Neural cell (in vitro differentiated cells): ENCODE measurements around the gene PHACTR3. TPM values are rescaled to one million over a fixed set of nuclear protein-coding genes. Genes with fewer than 3 reads are reported as not detected.

Experiments used
- H2AFZ ChIP-seq: fragments of 200-600, 300-800 bp; sonication (generic), shearing (Covaris generic); 2 replicates; pipeline ENCODE4 v1.6.0; 2014; ENCODE audit warnings: low read depth, mild to moderate bottlenecking, antibody characterized with exemption, low read length, moderate library complexity
- H3F3A ChIP-seq: fragments of 200-600 bp; shearing (Covaris generic); 2 replicates; pipeline ENCODE4 v1.6.1; 2016; ENCODE audit warnings: mild to moderate bottlenecking, moderate library complexity, mixed read lengths, antibody characterized with exemption, low read length; ENCODE audit not compliant: insufficient read depth, poor library complexity, severe bottlenecking
- H3K27ac ChIP-seq: fragments of 200-600, 300-800 bp; sonication (generic), shearing (Covaris generic); 2 replicates; pipeline ENCODE4 v1.5.1; 2014; ENCODE audit warnings: mild to moderate bottlenecking, low read length, moderate library complexity
- H3K27me3 ChIP-seq: fragments of 300-800, 200-600 bp; sonication (generic), shearing (Covaris generic); 2 replicates; pipeline ENCODE4 v1.6.0; 2014; ENCODE audit warnings: mild to moderate bottlenecking, low read depth, low read length, moderate library complexity; ENCODE audit not compliant: insufficient read depth
- H3K36me3 ChIP-seq: fragments of 300-800, 200-600 bp; sonication (generic), shearing (Covaris generic); 2 replicates; pipeline ENCODE4 v1.5.1; 2014; ENCODE audit warnings: mild to moderate bottlenecking, antibody characterized with exemption, low read length, moderate library complexity; ENCODE audit not compliant: insufficient read depth
- H3K4me2 ChIP-seq: fragments of 300-800, 200-600 bp; sonication (generic), shearing (Covaris generic); 2 replicates; pipeline ENCODE4 v1.6.0; 2014; ENCODE audit warnings: mild to moderate bottlenecking, low read length
- H3K4me3 ChIP-seq: fragments of 300-800, 200-600 bp; sonication (generic), shearing (Covaris generic); 2 replicates; pipeline ENCODE4 v1.5.1; 2014; ENCODE audit warnings: mild to moderate bottlenecking, low read length, moderate library complexity
- H3K79me2 ChIP-seq: fragments of 200-600 bp; shearing (Covaris generic); replicated peaks from 2 replicates; pipeline ENCODE4 v1.6.0; 2014; ENCODE audit warnings: mild to moderate bottlenecking, low read length, moderate library complexity; ENCODE audit not compliant: insufficient read depth
- H3K9ac ChIP-seq: fragments of 300-800, 200-600 bp; sonication (generic), shearing (Covaris generic); 2 replicates; pipeline ENCODE4 v1.6.1; 2016; ENCODE audit warnings: mild to moderate bottlenecking, low read length, mixed read lengths
- H3K9me2 ChIP-seq: fragments of 200-600 bp; shearing (Covaris generic); 2 replicates; pipeline ENCODE4 v1.6.1; 2016; ENCODE audit warnings: mild to moderate bottlenecking, low read length, mixed read lengths; ENCODE audit not compliant: insufficient read depth
- H3K9me3 ChIP-seq: fragments of 200-600, 300-800 bp; sonication (generic), shearing (Covaris generic); 2 replicates; pipeline ENCODE4 v1.6.1; 2016; ENCODE audit warnings: mild to moderate bottlenecking, mixed run types, low read length, moderate library complexity, mixed read lengths
- H4K20me1 ChIP-seq: fragments of 200-600 bp; shearing (Covaris generic); 2 replicates; pipeline ENCODE4 v1.6.1; 2016; ENCODE audit warnings: mild to moderate bottlenecking, mixed run types; ENCODE audit not compliant: insufficient read depth
- CTCF ChIP-seq: fragments of 450-650 bp; IDR thresholded peaks from 2 replicates; pipeline ENCODE4 v1.5.1; 2014; ENCODE audit warnings: antibody characterized with exemption, mild to moderate bottlenecking, moderate library complexity; ENCODE audit not compliant: poor library complexity, severe bottlenecking
- EP300 ChIP-seq: fragments of 450-650 bp; conservative IDR thresholded peaks from 2 replicates; pipeline ENCODE4 v1.6.1; 2014; ENCODE audit warnings: antibody characterized with exemption, mild to moderate bottlenecking, moderate library complexity; ENCODE audit not compliant: poor library complexity, severe bottlenecking
- EZH2 ChIP-seq: fragments of 200-600, 300-800 bp; shearing (Covaris generic), sonication (generic); IDR thresholded peaks from 2 replicates; pipeline ENCODE4 v1.6.1; 2014; ENCODE audit warnings: antibody characterized with exemption, low read length, borderline replicate concordance, mild to moderate bottlenecking; ENCODE audit not compliant: insufficient read depth, poor library complexity, severe bottlenecking
- MXI1 ChIP-seq: fragments of 450-650 bp; conservative IDR thresholded peaks from 2 replicates; pipeline ENCODE4 v1.6.1; 2014; ENCODE audit warnings: antibody characterized with exemption, mild to moderate bottlenecking; ENCODE audit not compliant: poor library complexity, severe bottlenecking
- POLR2AphosphoS5 ChIP-seq: IDR thresholded peaks from 2 replicates; pipeline ENCODE4 v1.6.1; 2012
- RAD21 ChIP-seq: fragments of 450-650 bp; conservative IDR thresholded peaks from 2 replicates; pipeline ENCODE4 v1.6.1; 2014; ENCODE audit warnings: antibody characterized with exemption, mild to moderate bottlenecking, moderate library complexity
- REST ChIP-seq: IDR thresholded peaks from 2 replicates; pipeline ENCODE4 v1.6.1; 2012; ENCODE audit warnings: borderline replicate concordance
- SMC3 ChIP-seq: fragments of 450-650 bp; conservative IDR thresholded peaks from 2 replicates; pipeline ENCODE4 v1.6.1; 2014; ENCODE audit warnings: antibody characterized with exemption, mild to moderate bottlenecking, moderate library complexity; ENCODE audit not compliant: poor library complexity
- TAF1 ChIP-seq: IDR thresholded peaks from 2 replicates; pipeline ENCODE4 v1.6.1; 2012; ENCODE audit warnings: low read depth
- polyA plus RNA-seq: library from polyadenylated mRNA; depleted of rRNA; stranded (reverse); fragments of >200 nt; gene quantifications from 2 replicates; pipeline ENCODE4 v1.2.3, GENCODE V29; 2014

Gene PHACTR3
- polyA plus RNA-seq, 1 donor from 2014 or later, result 1.3 TPM

GRCh38 chr20:59576216-59576953 is 28.0 kb upstream of the PHACTR3 start:
- H3K27ac ChIP-seq, result no peak overlapping the region
- H3F3A ChIP-seq, result no peaks in the 10 kb centered on the region
- no peak overlapping the region for H3K4me2 ChIP-seq
- no peak overlapping the region for H3K9ac ChIP-seq
- no peaks in the 10 kb centered on the region for H4K20me1 ChIP-seq
- no peaks in the 10 kb centered on the region for H3K79me2 ChIP-seq
- peaks cover 39% of the 10 kb centered on the region for H3K27me3 ChIP-seq
- H3K9me3 ChIP-seq, result no peaks in the 10 kb centered on the region
- no peak overlapping the region for H3K4me3 ChIP-seq
- TF ChIP-seq MXI1 (no peak), CTCF (no peak), RAD21 (no peak), EZH2 (no peak), TAF1 (no peak), SMC3 (no peak), REST (no peak), POLR2AphosphoS5 (no peak), EP300 (no peak)
- H3K36me3 ChIP-seq, result no peaks in the 10 kb centered on the region
- H2AFZ ChIP-seq, result no peak overlapping the region
- no peaks in the 10 kb centered on the region for H3K9me2 ChIP-seq

GRCh38 chr20:59577037-59577808 is 27.1 kb upstream of the PHACTR3 start:
- H3K36me3 ChIP-seq, result no peaks in the 10 kb centered on the region
- TF ChIP-seq SMC3 (no peak), EP300 (no peak), TAF1 (no peak), MXI1 (no peak), REST (no peak), RAD21 (no peak), CTCF (no peak)
- no peaks in the 10 kb centered on the region for H3F3A ChIP-seq
- H3K79me2 ChIP-seq, result no peaks in the 10 kb centered on the region
- H3K9me2 ChIP-seq, result no peaks in the 10 kb centered on the region
- H2AFZ ChIP-seq, result no peak overlapping the region
- H3K9ac ChIP-seq, result no peak overlapping the region
- H3K4me3 ChIP-seq, result peak overlapping the region; percentile 35
- no peak overlapping the region for H3K27ac ChIP-seq
- H3K27me3 ChIP-seq, result peaks cover 39% of the 10 kb centered on the region
- no peak overlapping the region for H3K4me2 ChIP-seq
- no peaks in the 10 kb centered on the region for H4K20me1 ChIP-seq
- H3K9me3 ChIP-seq, result no peaks in the 10 kb centered on the region
